DND-41 (cell line): Measurements from ENCODE around the gene PRKAG2.

Experiments used
- EZH2 ChIP-seq: IDR thresholded peaks from 3 replicates; pipeline ENCODE4 v1.6.1; 2012; ENCODE audit warnings: borderline replicate concordance, low read depth, mild to moderate bottlenecking, moderate library complexity, low read length, inconsistent platforms; ENCODE audit not compliant: severe bottlenecking
- TF ChIP-seq, protein P1 (sequence below): IDR thresholded peaks from 2 replicates; pipeline ENCODE4 v1.5.1; 2012; ENCODE audit warnings: borderline replicate concordance, low read length, moderate library complexity, mild to moderate bottlenecking; ENCODE audit not compliant: poor library complexity, severe bottlenecking; ENCODE audit errors: extremely low read depth

- TF ChIP-seq, protein P1, sequence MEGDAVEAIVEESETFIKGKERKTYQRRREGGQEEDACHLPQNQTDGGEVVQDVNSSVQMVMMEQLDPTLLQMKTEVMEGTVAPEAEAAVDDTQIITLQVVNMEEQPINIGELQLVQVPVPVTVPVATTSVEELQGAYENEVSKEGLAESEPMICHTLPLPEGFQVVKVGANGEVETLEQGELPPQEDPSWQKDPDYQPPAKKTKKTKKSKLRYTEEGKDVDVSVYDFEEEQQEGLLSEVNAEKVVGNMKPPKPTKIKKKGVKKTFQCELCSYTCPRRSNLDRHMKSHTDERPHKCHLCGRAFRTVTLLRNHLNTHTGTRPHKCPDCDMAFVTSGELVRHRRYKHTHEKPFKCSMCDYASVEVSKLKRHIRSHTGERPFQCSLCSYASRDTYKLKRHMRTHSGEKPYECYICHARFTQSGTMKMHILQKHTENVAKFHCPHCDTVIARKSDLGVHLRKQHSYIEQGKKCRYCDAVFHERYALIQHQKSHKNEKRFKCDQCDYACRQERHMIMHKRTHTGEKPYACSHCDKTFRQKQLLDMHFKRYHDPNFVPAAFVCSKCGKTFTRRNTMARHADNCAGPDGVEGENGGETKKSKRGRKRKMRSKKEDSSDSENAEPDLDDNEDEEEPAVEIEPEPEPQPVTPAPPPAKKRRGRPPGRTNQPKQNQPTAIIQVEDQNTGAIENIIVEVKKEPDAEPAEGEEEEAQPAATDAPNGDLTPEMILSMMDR: no peak
- TF ChIP-seq EZH2: no peak
Measured at GRCh38 chr7:151631570-151631952, 245.4 kb downstream of the PRKAG2 start.
